Pancreas (tissue), 10 donors: ENCODE measurements around the gene ACSS1. TPM values are rescaled to one million over a fixed set of nuclear protein-coding genes. Genes with fewer than 3 reads are reported as not detected.
A peak's percentile ranks its signal among the peaks of the same experiment; 100 is the strongest.

Source experiments
- ATAC-seq, 4 donors: fragments of 200-7000 bp; cut with Tn5 transposase; one replicate each; pipeline versions ENCODE4 v1.8.0 to v1.9.1; 2020; ENCODE audit warnings: mild to moderate bottlenecking in 4 of 4, moderate library complexity in 4 of 4
- DNase-seq, 6 donors: peaks; one replicate each; pipeline ENCODE4 v3.0.0-alpha.2; 2020
- FAIRE-seq: peaks from 2 replicates; lab custom pipeline; 2012; peaks lifted over from hg19 to GRCh38; lab: Jason Lieb, UNC
- H3K27ac ChIP-seq, 4 donors: fragments of 200-600 bp; sonication (generic); 1 replicate in 3 of 4; 2 replicates in 1 of 4; pipeline versions ENCODE4 v1.5.0 to v1.8.0; 2020
- H3K27me3 ChIP-seq, 4 donors: fragments of 200-600 bp; one replicate each; pipeline ENCODE4 v1.8.0; 2021
- H3K36me3 ChIP-seq, 3 donors: fragments of 200-600 bp; sonication (generic) in 1 of 3; one replicate each; pipeline versions ENCODE4 v1.5.0 to v1.8.0; 2020 to 2021
- H3K4me1 ChIP-seq, 3 donors: fragments of 200-600 bp; one replicate each; pipeline ENCODE4 v1.8.0; 2021
- H3K4me3 ChIP-seq, 4 donors: fragments of 200-600 bp; sonication (generic) in 2 of 4; one replicate each; pipeline versions ENCODE4 v1.5.0 to v1.8.0; 2020 to 2021
- H3K9me3 ChIP-seq, 4 donors: fragments of 200-600 bp; one replicate each; pipeline ENCODE4 v1.8.0; 2021
- WGBS, 2 donors: extraction: QIAGEN DNeasy Blood & Tissue Kit; methylation state at CpG; one replicate each; pipeline ENCODE4 v1.1.7; 2013; 5-methylcytosine and 5-hydroxymethylcytosine counted together
- intact Hi-C, 3 donors: fragments of 100-400 bp; cut with DNase I; formaldehyde crosslinking; loops; one replicate each; pipeline versions ENCODE4 v1.11.1 to v1.14.2; 2022
- polyA plus RNA-seq, 2 donors: library from polyadenylated mRNA; stranded (reverse); fragments of 200-250 nt; gene quantifications; one replicate each; pipeline ENCODE4 v1.2.3, GENCODE V29; 2013
- total RNA-seq, 6 donors: library from RNA; stranded (reverse); fragmentation: NEBNext Ultra II Directional in 4 of 6; extraction: Animal tissue kit (Norgen Biotek cat#: 25700) in 4 of 6; gene quantifications; one replicate each; pipeline versions ENCODE4 v1.2.1 to v1.2.4, GENCODE V29; 2021 to 2023
- TF ChIP-seq, protein P1 (sequence below), 4 donors: fragments of 200-600 bp; sonication (generic) in 3 of 4; IDR thresholded peaks; one replicate each; pipeline versions ENCODE4 v1.5.0 to v1.8.0; 2021; ENCODE audit warnings: antibody characterized with exemption in 4 of 4
- donor health status: healthy with polysubstance abuse.
- donor health status: DM: no; HTN: no; CAD: no; lungs with moderate emphysema.
- donor health status: DM: no; HTN: no; CAD: no.
- donor health status: control.
- donor health status: control.
- donor health status: Bipolar disorder and iron deficiency.
- donor health status: DM: yes; HTN: yes; CAD: no.
- donor health status: DM: no; HTN: no; CAD: no.
- donor health status: DM: no; HTN: no; CAD: no.
- donor health status: DM: yes; HTN: yes; CAD: no.

ACSS1 gene
- total and polyA plus RNA-seq, 8 donors = 30.4 to 47.2 (median 36.0) TPM

DNA sequence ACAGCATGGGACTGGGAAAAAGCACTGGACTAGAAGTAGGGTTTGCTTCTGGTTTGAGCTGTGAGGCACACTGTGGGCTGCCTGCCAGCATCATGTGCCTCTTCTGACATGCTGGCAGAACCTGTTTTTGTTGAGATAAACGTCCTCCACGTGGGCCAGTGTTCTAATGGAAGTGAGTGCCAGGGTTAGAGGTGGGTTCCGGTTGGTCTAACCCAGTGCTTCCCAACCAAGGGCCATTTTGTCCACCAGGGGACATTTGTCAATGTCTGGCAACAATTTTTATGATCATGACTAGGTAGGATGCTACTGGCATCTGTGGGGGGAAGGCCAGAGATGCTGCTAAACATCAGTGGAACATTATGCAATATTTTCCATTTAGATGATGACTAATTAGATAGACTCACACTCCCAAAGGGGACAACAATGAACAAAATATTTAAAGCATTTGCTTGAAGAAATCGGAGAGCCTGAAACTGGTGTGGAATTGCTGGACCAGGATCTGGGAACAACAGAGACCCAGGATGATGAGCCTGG lies 57.6 kb downstream of the ACSS1 start:
- intact Hi-C loops = loop anchor here in 1 of 3 donors (10.0 kb wide), 1 partner anchor 184 kb away; no protein-coding TSS in a partner anchor
- peak; percentile 90 to 93 (median 92) for ATAC-seq
- WGBS, 2 donors = 16 to 20% methylated on average over 4 of the region's 4 CpGs
- H3K27me3 ChIP-seq = no peaks in the 10 kb centered on the region
- no peaks in the 10 kb centered on the region for H3K36me3 ChIP-seq
- peak; percentile 86 to 96 (median 92) for DNase-seq
- no peak for FAIRE-seq
- peak overlapping the region; percentile 43 to 78 (median 66) for H3K27ac ChIP-seq
- TF ChIP-seq, protein P1, sequence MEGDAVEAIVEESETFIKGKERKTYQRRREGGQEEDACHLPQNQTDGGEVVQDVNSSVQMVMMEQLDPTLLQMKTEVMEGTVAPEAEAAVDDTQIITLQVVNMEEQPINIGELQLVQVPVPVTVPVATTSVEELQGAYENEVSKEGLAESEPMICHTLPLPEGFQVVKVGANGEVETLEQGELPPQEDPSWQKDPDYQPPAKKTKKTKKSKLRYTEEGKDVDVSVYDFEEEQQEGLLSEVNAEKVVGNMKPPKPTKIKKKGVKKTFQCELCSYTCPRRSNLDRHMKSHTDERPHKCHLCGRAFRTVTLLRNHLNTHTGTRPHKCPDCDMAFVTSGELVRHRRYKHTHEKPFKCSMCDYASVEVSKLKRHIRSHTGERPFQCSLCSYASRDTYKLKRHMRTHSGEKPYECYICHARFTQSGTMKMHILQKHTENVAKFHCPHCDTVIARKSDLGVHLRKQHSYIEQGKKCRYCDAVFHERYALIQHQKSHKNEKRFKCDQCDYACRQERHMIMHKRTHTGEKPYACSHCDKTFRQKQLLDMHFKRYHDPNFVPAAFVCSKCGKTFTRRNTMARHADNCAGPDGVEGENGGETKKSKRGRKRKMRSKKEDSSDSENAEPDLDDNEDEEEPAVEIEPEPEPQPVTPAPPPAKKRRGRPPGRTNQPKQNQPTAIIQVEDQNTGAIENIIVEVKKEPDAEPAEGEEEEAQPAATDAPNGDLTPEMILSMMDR (IDR thresholded peaks at IDR 0.05) = no peak
- H3K4me3 ChIP-seq = no peak overlapping the region
- H3K9me3 ChIP-seq = no peaks in the 10 kb centered on the region
- peaks cover 15 to 19% (median 16%) of the 10 kb centered on the region in 3 donors for H3K4me1 ChIP-seq

DNA sequence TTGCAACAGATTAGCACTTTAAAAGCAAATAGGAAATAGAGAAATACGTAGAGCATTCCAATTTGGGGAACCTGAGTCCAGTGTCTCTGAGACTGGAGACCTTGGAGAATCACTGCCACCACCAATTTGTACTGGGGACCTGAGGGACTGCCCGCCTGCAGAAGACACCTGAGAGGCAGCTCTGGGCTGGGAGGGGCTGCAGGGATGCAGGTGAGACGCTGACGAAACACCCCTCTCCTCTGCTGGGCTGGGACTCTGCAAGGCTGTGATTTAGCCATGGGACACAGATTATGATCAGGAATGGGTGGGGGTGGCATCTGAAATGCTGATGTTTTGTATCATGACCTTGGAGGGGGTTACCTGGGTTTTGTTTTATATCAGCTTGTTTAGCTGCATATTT lies 58.4 kb downstream of the ACSS1 start:
- Histone ChIP-seq H3K36me3 (no peaks in the 10 kb centered on the region), H3K27ac (peak overlapping the region in 3 of 4 donors; percentile 40 to 78 (median 67)), H3K4me3 (no peak overlapping the region), H3K9me3 (no peaks in the 10 kb centered on the region), H3K27me3 (no peaks in the 10 kb centered on the region), H3K4me1 (peaks cover 19 to 23% (median 20%) of the 10 kb centered on the region in 3 donors)
- DNase-seq (no peak), FAIRE-seq (no peak), ATAC-seq (peak in 1 of 4 donors; percentile 1)
- 69 to 83% methylated on average over 4 of the region's 4 CpGs for WGBS, 2 donors
- TF ChIP-seq, protein P1 (IDR thresholded peaks at IDR 0.05) = no peak
- intact Hi-C loops = loop anchor here in 2 of 3 donors (10.0 kb wide), 2 partner anchors 65 to 175 kb away; no protein-coding TSS in a partner anchor

DNA sequence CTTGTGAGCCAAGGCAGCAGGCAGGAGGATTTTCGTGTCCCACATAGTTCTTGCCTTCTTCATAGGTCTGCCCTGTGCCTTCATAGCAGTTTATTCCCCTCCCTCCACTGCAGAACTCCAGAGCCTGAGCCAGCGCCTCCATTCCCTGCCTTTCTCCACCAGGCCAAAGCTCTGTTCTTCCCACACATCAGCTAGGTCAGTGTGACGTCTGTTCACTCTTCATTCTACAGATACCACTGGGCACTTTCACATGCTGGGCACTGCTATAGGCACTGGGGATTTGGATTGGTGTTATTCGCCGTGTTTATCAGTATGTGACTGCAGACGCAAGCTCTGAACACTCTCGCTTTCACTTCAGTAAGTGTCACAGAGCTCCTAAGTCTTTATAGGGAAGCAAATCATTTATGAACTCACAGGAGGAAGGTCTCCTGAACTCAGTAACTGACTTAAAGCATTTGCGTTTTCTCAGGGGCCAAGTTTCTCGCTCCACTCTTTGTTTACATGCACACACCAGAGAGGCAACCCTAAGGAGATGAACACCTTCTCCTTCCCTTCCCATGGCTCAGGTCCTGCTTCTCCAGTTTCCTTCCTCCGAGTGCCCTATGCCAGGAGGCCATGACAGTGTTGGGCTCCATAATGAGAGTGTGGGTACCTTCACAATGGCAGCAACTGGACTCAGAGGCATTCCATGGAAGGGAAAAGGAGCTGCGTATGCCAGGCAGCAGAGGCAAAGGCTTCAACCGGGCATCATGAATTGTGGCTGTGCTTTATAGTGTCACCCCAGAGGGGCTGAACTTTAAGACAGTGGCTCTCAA lies 59.1 kb downstream of the ACSS1 start:
- intact Hi-C loops = loop anchor here in 2 of 3 donors (10.0 kb wide), 2 partner anchors 66 to 176 kb away; no protein-coding TSS in a partner anchor
- no peaks in the 10 kb centered on the region for H3K27me3 ChIP-seq
- no peak overlapping the region for H3K4me3 ChIP-seq
- TF ChIP-seq, protein P1 (IDR thresholded peaks at IDR 0.05) = no peak
- ATAC-seq = no peak
- H3K27ac ChIP-seq = peak overlapping the region in 1 of 4 donors; percentile 67
- H3K4me1 ChIP-seq = peaks cover 19 to 27% (median 20%) of the 10 kb centered on the region in 3 donors
- H3K9me3 ChIP-seq = no peaks in the 10 kb centered on the region
- WGBS, 2 donors = 83% methylated on average over 12 of the region's 12 CpGs
- no peak for DNase-seq
- H3K36me3 ChIP-seq = no peaks in the 10 kb centered on the region
- FAIRE-seq = no peak

DNA sequence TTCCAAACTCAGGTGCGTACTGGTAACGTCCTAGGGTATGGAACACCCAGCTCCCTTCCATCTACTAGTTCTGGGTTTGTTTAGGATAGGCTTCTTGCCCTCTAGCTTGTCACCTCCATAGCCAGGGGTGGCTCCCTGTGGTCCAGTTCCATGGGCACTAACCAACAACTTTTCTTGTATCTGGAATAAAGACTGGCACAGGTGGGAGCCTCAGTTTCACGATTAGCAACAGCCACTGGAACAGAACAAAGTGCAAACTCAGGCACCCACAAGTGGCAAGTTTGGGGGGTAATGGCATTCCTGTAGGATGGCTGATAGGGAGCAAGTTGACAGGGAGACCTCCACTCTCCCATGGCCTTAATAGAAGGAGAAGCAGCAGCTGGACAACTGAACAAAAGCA lies 59.8 kb downstream of the ACSS1 start:
- WGBS, 2 donors = 62 to 72% methylated on average over 3 of the region's 3 CpGs
- Histone ChIP-seq H3K27ac (no peak overlapping the region), H3K4me1 (peaks cover 19 to 34% (median 24%) of the 10 kb centered on the region in 3 donors), H3K36me3 (no peaks in the 10 kb centered on the region), H3K27me3 (no peaks in the 10 kb centered on the region), H3K9me3 (no peaks in the 10 kb centered on the region), H3K4me3 (no peak overlapping the region)
- ATAC-seq = no peak
- DNase-seq = no peak
- TF ChIP-seq, protein P1 (IDR thresholded peaks at IDR 0.05) = no peak
- intact Hi-C loops = loop anchor here in 2 of 3 donors (10.0 kb wide), 2 partner anchors 67 to 177 kb away; no protein-coding TSS in a partner anchor
- no peak for FAIRE-seq
